ENCODE data around the gene WFIKKN2.

Gene WFIKKN2

GRCh38 chr17:50820651-50821050, 14.7 kb upstream of the WFIKKN2 start:
- no peak overlapping the region for H3K27ac ChIP-seq
- TF ChIP-seq CTCF (IDR thresholded peaks at IDR 0.05): no peak

- no peak for TF ChIP-seq CTCF (IDR thresholded peaks at IDR 0.05)
- no peak for TF ChIP-seq ZFX (IDR thresholded peaks at IDR 0.05; ENCODE audit: borderline replicate concordance)
- H3K27ac ChIP-seq: no peak overlapping the region
These were observed 12.8 kb upstream of the WFIKKN2 start for GRCh38 chr17:50822550-50822949.

GRCh38 chr17:50824429-50824828, 11.0 kb upstream of the WFIKKN2 start:
- TF ChIP-seq CTCF (IDR thresholded peaks at IDR 0.05) (no peak), ZFX (IDR thresholded peaks at IDR 0.05; ENCODE audit: borderline replicate concordance) (no peak)
- H3K27ac ChIP-seq: no peak overlapping the region

- TF ChIP-seq CTCF (IDR thresholded peaks at IDR 0.05) (no peak), ZFX (IDR thresholded peaks at IDR 0.05; ENCODE audit: borderline replicate concordance) (no peak)
- H3K27ac ChIP-seq: no peak overlapping the region
These were observed 10.2 kb upstream of the WFIKKN2 start for GRCh38 chr17:50825188-50825587.

- TF ChIP-seq CTCF (IDR thresholded peaks at IDR 0.05): no peak
- TF ChIP-seq ZFX (IDR thresholded peaks at IDR 0.05; ENCODE audit: borderline replicate concordance): no peak
- H3K27ac ChIP-seq: no peak overlapping the region
These were observed 6.7 kb upstream of the WFIKKN2 start for GRCh38 chr17:50828508-50829170.

- H3K27ac ChIP-seq: no peak overlapping the region
- no peak for TF ChIP-seq CTCF (IDR thresholded peaks at IDR 0.05)
- no peak for TF ChIP-seq ZFX (IDR thresholded peaks at IDR 0.05; ENCODE audit: borderline replicate concordance)
These were observed 6.1 kb upstream of the WFIKKN2 start for GRCh38 chr17:50829332-50829731.

GRCh38 chr17:50830352-50830751, 5.0 kb upstream of the WFIKKN2 start:
- TF ChIP-seq ZFX (IDR thresholded peaks at IDR 0.05; ENCODE audit: borderline replicate concordance): no peak
- TF ChIP-seq CTCF (IDR thresholded peaks at IDR 0.05): no peak
- no peak overlapping the region for H3K27ac ChIP-seq
